NCI-H460 (cell line): ENCODE results near the gene OVAAL. TPM values are rescaled to one million over a fixed set of nuclear protein-coding genes. Genes with fewer than 3 reads are reported as not detected.
"Not testable (repeated sequence)": the region's sequence is repeated elsewhere in the genome, so short reads cannot be mapped to it uniquely, and the experiment has no call there.

Experiments used
- DNase-seq: peaks from one replicate; pipeline ENCODE4 v3.0.0-alpha.2; 2016; ENCODE audit warnings: low read depth; ENCODE audit errors: extremely low read depth
- total RNA-seq: library from RNA; depleted of rRNA; stranded (reverse); fragments of >200 nt; shearing (Covaris generic); gene quantifications from 2 replicates; pipeline ENCODE4 v1.2.3, GENCODE V29; 2014

The OVAAL gene
- total RNA-seq, 1 experiment from 2014 or later = not detected

- no peak for DNase-seq
These were observed 19.6 kb upstream of the OVAAL start for GRCh38 chr1:180539136-180539535.

GRCh38 chr1:180540697-180541594 is 17.8 kb upstream of the OVAAL start:
- DNase-seq = no peak

GRCh38 chr1:180542113-180542837 is 16.5 kb upstream of the OVAAL start:
- DNase-seq = no peak

- no peak for DNase-seq
These were observed 16.0 kb upstream of the OVAAL start for GRCh38 chr1:180542838-180543145.

GRCh38 chr1:180544050-180544449 is 14.7 kb upstream of the OVAAL start:
- DNase-seq = no peak

GRCh38 chr1:180545991-180546390 is 12.8 kb upstream of the OVAAL start:
- DNase-seq = no peak

- no peak for DNase-seq
These were observed 10.0 kb upstream of the OVAAL start for GRCh38 chr1:180548686-180549317.

- not testable (repeated sequence) for DNase-seq
These were observed 9.0 kb upstream of the OVAAL start for GRCh38 chr1:180549770-180550169.

- DNase-seq = no peak
These were observed 8.5 kb upstream of the OVAAL start for GRCh38 chr1:180550241-180550640.

- no peak for DNase-seq
These were observed 6.8 kb upstream of the OVAAL start for GRCh38 chr1:180551997-180552396.

GRCh38 chr1:180553046-180553445 is 5.7 kb upstream of the OVAAL start:
- not testable (repeated sequence) for DNase-seq

GRCh38 chr1:180555411-180555810 is 3.4 kb upstream of the OVAAL start:
- no peak for DNase-seq

GRCh38 chr1:180560200-180560867 is 1.6 kb downstream of the OVAAL start:
- DNase-seq = no peak

- no peak for DNase-seq
These were observed 2.3 kb downstream of the OVAAL start for GRCh38 chr1:180560868-180561600.

- DNase-seq = no peak
These were observed 3.9 kb downstream of the OVAAL start for GRCh38 chr1:180562640-180563025.

GRCh38 chr1:180563026-180563827 is 4.5 kb downstream of the OVAAL start:
- peak; percentile 53 for DNase-seq

GRCh38 chr1:180565121-180565871 is 6.5 kb downstream of the OVAAL start:
- DNase-seq = no peak

- no peak for DNase-seq
These were observed 7.3 kb downstream of the OVAAL start for GRCh38 chr1:180566026-180566425.

- no peak for DNase-seq
These were observed 7.7 kb downstream of the OVAAL start for GRCh38 chr1:180566495-180566894.
